PC-9 (cell line): ENCODE data around the gene KCNK2. TPM values are rescaled to one million over a fixed set of nuclear protein-coding genes. Genes with fewer than 3 reads are reported as not detected.

Experiments
- BruUV-seq: library from RNA; stranded (reverse); fragments of 400-500 nt; replicated peaks from 2 replicates; lab custom pipeline; 2021; lab: Mats Ljungman, UMichigan
- CTCF ChIA-PET: fragments of 300-600 bp; sonication (Branson Sonifier 250); formaldehyde crosslinking; loops from one replicate; lab custom pipeline; 2022; ENCODE audit warnings: antibody characterized with exemption; lab: Charles Lee
- POLR2A ChIA-PET: fragments of 300-600 bp; sonication (Branson Sonifier 250); formaldehyde crosslinking; loops from one replicate; lab custom pipeline; 2022; ENCODE audit warnings: antibody characterized with exemption; ENCODE audit not compliant: unreplicated experiment; lab: Charles Lee
- DNase-seq, 2 experiments: peaks; one replicate each; pipeline versions ENCODE4 v3.0.0 to v3.0.0-alpha.2; 2015 to 2022; ENCODE audit warnings: mixed read lengths in 1 of 2
- H2AFZ ChIP-seq: fragments of 200-600 bp; sonication (generic); 2 replicates; pipeline ENCODE4 v1.8.1; 2017; ENCODE audit warnings: antibody characterized with exemption
- H3F3A ChIP-seq: fragments of 200-600 bp; sonication (generic); 2 replicates; pipeline ENCODE4 v1.8.1; 2017; ENCODE audit warnings: antibody characterized with exemption, mild to moderate bottlenecking, low read depth; ENCODE audit not compliant: insufficient read depth
- H3K27ac ChIP-seq: fragments of 200-600 bp; sonication (generic); 2 replicates; pipeline ENCODE4 v1.6.1; 2016; ENCODE audit warnings: mixed run types
- H3K27me3 ChIP-seq: fragments of 200-600 bp; sonication (generic); 2 replicates; pipeline ENCODE4 v1.6.1; 2016; ENCODE audit warnings: low read depth, mixed run types; ENCODE audit not compliant: insufficient read depth
- H3K36me3 ChIP-seq: fragments of 200-600 bp; sonication (generic); 2 replicates; pipeline ENCODE4 v1.6.1; 2016; ENCODE audit warnings: low read depth, mixed run types
- H3K4me1 ChIP-seq: fragments of 200-600 bp; sonication (generic); replicated peaks from 2 replicates; pipeline ENCODE4 v1.6.1; 2016; ENCODE audit warnings: mixed run types; ENCODE audit not compliant: insufficient read depth
- H3K4me2 ChIP-seq: fragments of 200-600 bp; sonication (generic); 2 replicates; pipeline ENCODE4 v1.6.1; 2017; ENCODE audit warnings: mixed run types
- H3K4me3 ChIP-seq: fragments of 200-600 bp; sonication (generic); 2 replicates; pipeline ENCODE4 v1.6.1; 2016; ENCODE audit warnings: mixed run types
- H3K79me2 ChIP-seq: fragments of 200-600 bp; sonication (generic); 2 replicates; pipeline ENCODE4 v1.6.1; 2017; ENCODE audit warnings: low read depth, mixed run types
- H3K9me2 ChIP-seq: fragments of 200-600 bp; sonication (generic); 2 replicates; pipeline ENCODE4 v1.8.1; 2017; ENCODE audit warnings: mild to moderate bottlenecking; ENCODE audit not compliant: insufficient read depth
- H3K9me3 ChIP-seq: fragments of 200-600 bp; sonication (generic); 2 replicates; pipeline ENCODE4 v1.8.1; 2016; ENCODE audit warnings: low read depth; ENCODE audit not compliant: insufficient read depth
- H4K20me1 ChIP-seq: fragments of 200-600 bp; sonication (generic); 2 replicates; pipeline ENCODE4 v1.8.1; 2017; ENCODE audit not compliant: insufficient read depth
- CTCF ChIP-seq: fragments of 200-600 bp; sonication (generic); conservative IDR thresholded peaks from 2 replicates; pipeline ENCODE4 v1.6.1; 2017; ENCODE audit warnings: mixed run types, antibody characterized with exemption, mild to moderate bottlenecking, moderate library complexity
- EZH2 ChIP-seq: fragments of 200-600 bp; sonication (generic); IDR thresholded peaks from 2 replicates; pipeline ENCODE4 v1.8.0; 2017; ENCODE audit warnings: antibody characterized with exemption, low read depth
- intact Hi-C: fragments of 100-400 bp; cut with micrococcal nuclease; formaldehyde crosslinking; loops from one replicate; pipeline ENCODE4 v1.10.0; 2022; ENCODE audit not compliant: unreplicated experiment
- total RNA-seq: library from RNA; stranded (reverse); gene quantifications from 2 replicates; pipeline ENCODE4 v1.2.3, GENCODE V29; 2021

KCNK2 gene
- total RNA-seq, 1 experiment from 2014 or later = 0.90 TPM

DNA sequence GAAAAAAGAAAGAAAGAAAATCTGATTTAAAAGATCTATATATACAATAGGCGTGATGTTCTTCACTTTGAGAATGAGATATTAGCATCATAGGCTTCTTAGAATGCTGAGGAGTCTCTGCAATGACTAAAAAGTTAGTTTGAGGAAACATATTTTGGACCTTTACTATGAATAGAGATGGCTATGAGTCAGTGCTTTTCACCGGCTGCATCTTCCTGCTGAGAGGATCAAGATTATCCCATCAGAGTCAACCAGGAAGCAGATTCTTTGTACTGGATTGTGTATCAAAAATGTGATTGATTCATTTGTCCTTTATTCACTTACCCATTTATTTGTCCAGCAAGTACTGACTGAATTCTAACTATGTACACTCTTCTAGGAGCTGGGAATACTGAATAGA, 144.2 kb downstream of the KCNK2 start:
- Histone ChIP-seq H3K36me3 (no peaks in the 10 kb centered on the region), H4K20me1 (no peaks in the 10 kb centered on the region), H3K4me3 (no peak overlapping the region), H3K4me1 (no peaks in the 10 kb centered on the region), H3K27ac (no peak overlapping the region), H3K79me2 (no peaks in the 10 kb centered on the region), H3K4me2 (no peak overlapping the region), H3K27me3 (no peaks in the 10 kb centered on the region), H3K9me2 (no peaks in the 10 kb centered on the region), H3F3A (no peaks in the 10 kb centered on the region), H2AFZ (no peak overlapping the region), H3K9me3 (peaks cover 7% of the 10 kb centered on the region; the same call in 1 of the 2 replicates)
- ChIA-PET CTCF (no interaction called here), POLR2A (no interaction called here)
- TF ChIP-seq CTCF (no peak), EZH2 (no peak)
- no TSS peak for BruUV-seq
- intact Hi-C loops = no loop called here
- no peak for DNase-seq

- Histone ChIP-seq H3K36me3 (no peaks in the 10 kb centered on the region), H3F3A (no peaks in the 10 kb centered on the region), H3K4me3 (no peak overlapping the region), H3K9me2 (no peaks in the 10 kb centered on the region), H3K9me3 (peaks cover 10% of the 10 kb centered on the region; the same call in 1 of the 2 replicates), H3K79me2 (no peaks in the 10 kb centered on the region), H2AFZ (no peak overlapping the region), H3K4me2 (no peak overlapping the region), H4K20me1 (no peaks in the 10 kb centered on the region), H3K4me1 (no peaks in the 10 kb centered on the region), H3K27ac (no peak overlapping the region), H3K27me3 (no peaks in the 10 kb centered on the region)
- ChIA-PET POLR2A (no interaction called here), CTCF (no interaction called here)
- no peak for TF ChIP-seq EZH2
- no peak for TF ChIP-seq CTCF
- intact Hi-C loops = no loop called here
- no TSS peak for BruUV-seq
- DNase-seq = no peak
These were observed 145.7 kb downstream of the KCNK2 start for GRCh38 chr1:215228193-215228592.

DNA sequence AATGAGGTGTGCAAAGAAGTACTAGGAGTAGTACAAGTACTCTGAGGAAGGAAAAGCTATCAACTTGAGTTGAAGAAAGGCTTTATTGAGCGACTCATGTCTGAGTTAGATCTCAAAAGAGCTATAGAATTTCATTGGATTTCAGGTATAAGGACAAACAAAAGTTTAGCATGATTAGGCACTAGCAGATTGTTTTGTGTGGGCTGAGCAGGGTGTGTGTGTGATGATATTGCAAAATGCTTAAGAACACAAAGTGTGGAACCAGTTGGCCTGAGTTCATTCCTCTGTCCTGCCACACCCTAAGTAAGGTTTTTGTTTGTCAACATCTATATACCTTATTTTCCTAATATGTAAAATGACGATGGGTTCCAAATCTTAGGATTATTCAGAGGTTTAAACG, 158.9 kb downstream of the KCNK2 start:
- H3K36me3 ChIP-seq = no peaks in the 10 kb centered on the region
- no peak overlapping the region for H2AFZ ChIP-seq
- intact Hi-C loops = no loop called here
- H3K9me3 ChIP-seq = no peaks in the 10 kb centered on the region
- TF ChIP-seq EZH2 (no peak), CTCF (no peak)
- H3K79me2 ChIP-seq = no peaks in the 10 kb centered on the region
- H3K4me1 ChIP-seq = 0 out of 2 replicates have a peak, but pooled peaks cover 6% of the 10 kb centered on the region
- no peak overlapping the region for H3K27ac ChIP-seq
- no peak for DNase-seq
- no peak overlapping the region for H3K4me2 ChIP-seq
- no peaks in the 10 kb centered on the region for H4K20me1 ChIP-seq
- no TSS peak for BruUV-seq
- H3K9me2 ChIP-seq = 0 out of 2 replicates have a peak, but pooled peaks cover 4% of the 10 kb centered on the region
- ChIA-PET POLR2A (no interaction called here), CTCF (no interaction called here)
- no peak overlapping the region for H3K4me3 ChIP-seq
- no peaks in the 10 kb centered on the region for H3K27me3 ChIP-seq
- H3F3A ChIP-seq = no peaks in the 10 kb centered on the region
